Measurements from ENCODE around the gene PCGF1. TPM values are rescaled to one million over a fixed set of nuclear protein-coding genes. Genes with fewer than 3 reads are reported as not detected.

The PCGF1 gene
- total and polyA plus RNA-seq, 2 of the 8 experiments (the other 6 are each of a cell fraction or from before 2014, with no cell fraction given): 10.0 to 23.7 TPM

DNA sequence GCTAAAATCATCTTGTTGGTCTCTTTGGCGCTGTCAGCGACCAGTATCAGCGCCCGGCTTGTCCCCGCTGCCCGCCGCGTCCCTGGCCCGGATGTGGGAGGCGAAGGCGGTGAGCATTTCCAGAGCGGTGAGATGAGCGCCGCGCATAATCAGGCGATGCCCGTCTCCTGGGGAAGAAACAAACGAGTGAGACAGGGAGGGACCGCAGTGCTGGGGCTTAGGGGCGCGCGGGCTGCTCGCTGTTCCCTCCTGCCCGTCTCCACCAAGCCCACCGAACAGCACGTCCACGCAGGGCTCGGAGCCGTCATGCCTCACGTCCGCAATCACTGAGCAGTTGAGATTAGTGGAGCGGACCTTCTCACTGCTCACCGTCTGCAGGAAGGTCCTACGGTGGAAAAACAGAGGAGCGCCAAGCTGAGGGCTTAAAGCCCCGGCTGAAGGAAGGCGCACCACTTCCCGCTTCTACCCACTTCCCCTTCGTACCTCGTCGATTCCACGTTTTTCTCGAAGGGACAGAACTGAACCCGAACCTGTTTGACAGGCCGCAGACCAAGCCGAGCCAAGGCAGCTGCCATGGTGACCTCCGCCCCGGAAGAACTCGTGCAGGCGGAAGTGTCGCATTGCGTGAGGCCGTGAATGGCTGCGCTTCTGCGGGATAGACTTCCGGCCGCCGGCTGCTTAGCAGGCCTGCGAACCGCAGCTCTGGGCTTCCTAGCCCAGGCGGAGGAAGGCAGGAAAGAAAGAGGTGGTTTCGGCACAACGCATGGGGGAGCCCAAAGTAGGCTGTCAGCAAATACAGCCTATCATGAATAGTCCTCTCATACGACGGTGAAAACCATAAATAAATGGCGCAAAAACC lies 35.2 kb downstream of the PCGF1 start, which contains the start of gene MRPL53 (continued):
- TF ChIP-seq, protein P1, sequence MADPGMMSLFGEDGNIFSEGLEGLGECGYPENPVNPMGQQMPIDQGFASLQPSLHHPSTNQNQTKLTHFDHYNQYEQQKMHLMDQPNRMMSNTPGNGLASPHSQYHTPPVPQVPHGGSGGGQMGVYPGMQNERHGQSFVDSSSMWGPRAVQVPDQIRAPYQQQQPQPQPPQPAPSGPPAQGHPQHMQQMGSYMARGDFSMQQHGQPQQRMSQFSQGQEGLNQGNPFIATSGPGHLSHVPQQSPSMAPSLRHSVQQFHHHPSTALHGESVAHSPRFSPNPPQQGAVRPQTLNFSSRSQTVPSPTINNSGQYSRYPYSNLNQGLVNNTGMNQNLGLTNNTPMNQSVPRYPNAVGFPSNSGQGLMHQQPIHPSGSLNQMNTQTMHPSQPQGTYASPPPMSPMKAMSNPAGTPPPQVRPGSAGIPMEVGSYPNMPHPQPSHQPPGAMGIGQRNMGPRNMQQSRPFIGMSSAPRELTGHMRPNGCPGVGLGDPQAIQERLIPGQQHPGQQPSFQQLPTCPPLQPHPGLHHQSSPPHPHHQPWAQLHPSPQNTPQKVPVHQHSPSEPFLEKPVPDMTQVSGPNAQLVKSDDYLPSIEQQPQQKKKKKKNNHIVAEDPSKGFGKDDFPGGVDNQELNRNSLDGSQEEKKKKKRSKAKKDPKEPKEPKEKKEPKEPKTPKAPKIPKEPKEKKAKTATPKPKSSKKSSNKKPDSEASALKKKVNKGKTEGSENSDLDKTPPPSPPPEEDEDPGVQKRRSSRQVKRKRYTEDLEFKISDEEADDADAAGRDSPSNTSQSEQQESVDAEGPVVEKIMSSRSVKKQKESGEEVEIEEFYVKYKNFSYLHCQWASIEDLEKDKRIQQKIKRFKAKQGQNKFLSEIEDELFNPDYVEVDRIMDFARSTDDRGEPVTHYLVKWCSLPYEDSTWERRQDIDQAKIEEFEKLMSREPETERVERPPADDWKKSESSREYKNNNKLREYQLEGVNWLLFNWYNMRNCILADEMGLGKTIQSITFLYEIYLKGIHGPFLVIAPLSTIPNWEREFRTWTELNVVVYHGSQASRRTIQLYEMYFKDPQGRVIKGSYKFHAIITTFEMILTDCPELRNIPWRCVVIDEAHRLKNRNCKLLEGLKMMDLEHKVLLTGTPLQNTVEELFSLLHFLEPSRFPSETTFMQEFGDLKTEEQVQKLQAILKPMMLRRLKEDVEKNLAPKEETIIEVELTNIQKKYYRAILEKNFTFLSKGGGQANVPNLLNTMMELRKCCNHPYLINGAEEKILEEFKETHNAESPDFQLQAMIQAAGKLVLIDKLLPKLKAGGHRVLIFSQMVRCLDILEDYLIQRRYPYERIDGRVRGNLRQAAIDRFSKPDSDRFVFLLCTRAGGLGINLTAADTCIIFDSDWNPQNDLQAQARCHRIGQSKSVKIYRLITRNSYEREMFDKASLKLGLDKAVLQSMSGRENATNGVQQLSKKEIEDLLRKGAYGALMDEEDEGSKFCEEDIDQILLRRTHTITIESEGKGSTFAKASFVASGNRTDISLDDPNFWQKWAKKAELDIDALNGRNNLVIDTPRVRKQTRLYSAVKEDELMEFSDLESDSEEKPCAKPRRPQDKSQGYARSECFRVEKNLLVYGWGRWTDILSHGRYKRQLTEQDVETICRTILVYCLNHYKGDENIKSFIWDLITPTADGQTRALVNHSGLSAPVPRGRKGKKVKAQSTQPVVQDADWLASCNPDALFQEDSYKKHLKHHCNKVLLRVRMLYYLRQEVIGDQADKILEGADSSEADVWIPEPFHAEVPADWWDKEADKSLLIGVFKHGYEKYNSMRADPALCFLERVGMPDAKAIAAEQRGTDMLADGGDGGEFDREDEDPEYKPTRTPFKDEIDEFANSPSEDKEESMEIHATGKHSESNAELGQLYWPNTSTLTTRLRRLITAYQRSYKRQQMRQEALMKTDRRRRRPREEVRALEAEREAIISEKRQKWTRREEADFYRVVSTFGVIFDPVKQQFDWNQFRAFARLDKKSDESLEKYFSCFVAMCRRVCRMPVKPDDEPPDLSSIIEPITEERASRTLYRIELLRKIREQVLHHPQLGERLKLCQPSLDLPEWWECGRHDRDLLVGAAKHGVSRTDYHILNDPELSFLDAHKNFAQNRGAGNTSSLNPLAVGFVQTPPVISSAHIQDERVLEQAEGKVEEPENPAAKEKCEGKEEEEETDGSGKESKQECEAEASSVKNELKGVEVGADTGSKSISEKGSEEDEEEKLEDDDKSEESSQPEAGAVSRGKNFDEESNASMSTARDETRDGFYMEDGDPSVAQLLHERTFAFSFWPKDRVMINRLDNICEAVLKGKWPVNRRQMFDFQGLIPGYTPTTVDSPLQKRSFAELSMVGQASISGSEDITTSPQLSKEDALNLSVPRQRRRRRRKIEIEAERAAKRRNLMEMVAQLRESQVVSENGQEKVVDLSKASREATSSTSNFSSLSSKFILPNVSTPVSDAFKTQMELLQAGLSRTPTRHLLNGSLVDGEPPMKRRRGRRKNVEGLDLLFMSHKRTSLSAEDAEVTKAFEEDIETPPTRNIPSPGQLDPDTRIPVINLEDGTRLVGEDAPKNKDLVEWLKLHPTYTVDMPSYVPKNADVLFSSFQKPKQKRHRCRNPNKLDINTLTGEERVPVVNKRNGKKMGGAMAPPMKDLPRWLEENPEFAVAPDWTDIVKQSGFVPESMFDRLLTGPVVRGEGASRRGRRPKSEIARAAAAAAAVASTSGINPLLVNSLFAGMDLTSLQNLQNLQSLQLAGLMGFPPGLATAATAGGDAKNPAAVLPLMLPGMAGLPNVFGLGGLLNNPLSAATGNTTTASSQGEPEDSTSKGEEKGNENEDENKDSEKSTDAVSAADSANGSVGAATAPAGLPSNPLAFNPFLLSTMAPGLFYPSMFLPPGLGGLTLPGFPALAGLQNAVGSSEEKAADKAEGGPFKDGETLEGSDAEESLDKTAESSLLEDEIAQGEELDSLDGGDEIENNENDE (IDR thresholded peaks at IDR 0.05; ENCODE audit: insufficient replicate concordance, low read length): no peak
